GM21360 (cell line): ENCODE results near the gene SCYGR3.
A peak's percentile ranks its signal among the peaks of the same experiment; 100 is the strongest.

ENCODE experiments used
- ATAC-seq: cut with Tn5 transposase; IDR thresholded peaks from one replicate; pipeline ENCODE4 v1.9.1; 2021; ENCODE audit warnings: mild to moderate bottlenecking, moderate library complexity; ENCODE audit not compliant: unreplicated experiment

Gene SCYGR3, protein sequence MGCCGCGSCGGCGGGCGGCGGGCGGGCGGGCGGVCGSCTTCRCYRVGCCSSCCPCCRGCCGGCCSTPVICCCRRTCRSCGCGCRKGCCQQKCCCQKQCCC

DNA sequence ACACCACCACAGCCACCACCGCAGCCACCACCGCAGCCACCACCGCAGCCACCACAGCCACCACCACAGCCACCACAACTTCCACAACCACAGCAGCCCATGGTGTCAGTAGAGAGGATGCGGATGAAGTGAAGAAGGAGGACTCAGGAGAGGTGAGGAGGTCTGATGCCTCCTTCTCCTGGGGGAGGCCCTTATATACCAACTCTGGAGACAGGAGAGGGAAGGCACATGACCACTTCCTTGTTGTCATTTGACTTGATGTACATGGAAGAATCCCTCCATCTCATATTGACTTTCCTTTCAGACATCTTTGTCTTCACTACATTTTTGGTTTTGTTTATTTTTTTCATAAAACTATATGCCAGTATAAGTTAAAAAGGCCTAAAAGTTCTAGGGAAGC is at the start of gene SCYGR3:
Gene SCYGR3 (minus strand): TSS at position 101 of the 400 bp plus-strand sequence. CDS start 0 bp downstream, at position 101.
- ATAC-seq, result no peak

DNA sequence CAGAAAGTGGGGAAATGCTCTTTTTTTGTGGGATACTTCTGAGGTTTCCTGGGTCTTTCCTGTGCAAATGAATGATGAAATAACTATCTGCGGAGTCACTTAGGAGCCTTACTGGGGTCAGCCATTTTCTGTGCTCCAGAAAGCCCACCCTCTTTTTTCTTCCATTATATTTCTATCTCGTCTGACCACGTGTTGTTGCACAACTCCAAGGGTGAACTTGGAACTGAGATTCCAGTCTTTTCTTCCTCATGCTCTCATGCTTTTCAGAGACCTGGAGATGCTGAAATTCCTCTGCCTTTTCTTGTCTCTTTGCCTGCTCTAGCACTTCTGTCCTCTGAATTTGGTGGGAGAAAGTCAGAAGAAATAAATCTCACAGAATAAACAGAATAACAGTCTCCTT is 47.2 kb upstream of the SCYGR3 start:
- no peak for ATAC-seq

DNA sequence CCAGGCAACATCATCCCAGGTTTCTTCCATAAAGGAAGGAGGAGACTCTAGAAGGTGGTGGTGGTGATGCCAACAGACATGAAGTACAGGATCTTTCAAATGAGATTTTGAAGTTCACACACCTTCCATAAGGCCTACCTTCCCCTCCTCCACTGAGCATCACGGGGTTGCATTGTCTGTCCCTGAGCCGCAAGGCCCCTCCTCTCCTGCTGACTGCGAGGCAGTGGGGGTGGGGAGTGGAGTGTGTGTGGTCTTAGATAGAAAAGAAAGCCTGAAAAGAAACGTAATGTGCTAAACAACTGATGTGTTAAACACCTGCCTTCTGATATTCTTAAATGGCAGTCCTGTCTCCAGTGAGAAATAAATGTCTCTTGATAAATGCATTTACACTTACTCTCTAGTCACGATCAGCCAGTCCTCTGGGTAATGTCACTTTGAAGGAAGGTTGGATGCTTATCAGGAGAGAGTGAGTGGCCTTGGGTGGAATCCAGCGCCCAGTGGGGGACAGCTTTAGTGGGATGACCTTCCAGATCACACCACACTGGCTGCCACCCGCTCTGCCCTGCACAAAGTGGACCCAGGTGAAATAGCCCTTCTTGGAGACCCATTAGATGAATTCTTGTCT is 46.5 kb upstream of the SCYGR3 start:
- ATAC-seq, result no peak

DNA sequence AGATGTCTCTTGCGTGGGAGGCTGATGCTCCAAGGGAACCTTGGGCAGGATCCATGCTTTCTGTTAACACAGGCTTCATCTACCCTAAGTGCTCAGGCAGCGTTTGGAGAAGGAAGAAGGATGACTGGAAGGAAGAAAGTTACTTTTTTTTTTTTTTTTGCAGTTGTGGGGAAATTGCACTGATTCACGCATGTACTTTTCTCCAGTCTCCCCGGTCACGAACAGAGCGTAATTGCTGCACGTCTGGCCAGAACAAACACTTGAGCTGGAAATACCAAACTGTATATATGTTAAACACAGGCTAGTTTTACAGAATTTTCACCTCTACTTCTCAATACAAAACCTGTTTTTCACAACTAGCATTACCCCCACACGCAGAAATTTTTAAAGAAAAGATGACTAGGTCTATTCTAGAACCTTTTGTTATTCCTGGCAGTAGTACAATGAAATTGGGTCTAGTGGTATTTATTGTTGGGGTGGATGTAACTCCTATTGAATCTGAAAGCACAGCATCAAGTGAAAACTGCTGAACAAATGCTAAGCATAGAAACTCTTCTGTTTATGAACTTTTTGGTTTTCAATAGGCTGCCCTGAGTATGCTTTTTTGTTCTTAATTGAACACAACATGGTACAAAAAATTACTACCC is 42.7 kb upstream of the SCYGR3 start:
- ATAC-seq, result no peak

DNA sequence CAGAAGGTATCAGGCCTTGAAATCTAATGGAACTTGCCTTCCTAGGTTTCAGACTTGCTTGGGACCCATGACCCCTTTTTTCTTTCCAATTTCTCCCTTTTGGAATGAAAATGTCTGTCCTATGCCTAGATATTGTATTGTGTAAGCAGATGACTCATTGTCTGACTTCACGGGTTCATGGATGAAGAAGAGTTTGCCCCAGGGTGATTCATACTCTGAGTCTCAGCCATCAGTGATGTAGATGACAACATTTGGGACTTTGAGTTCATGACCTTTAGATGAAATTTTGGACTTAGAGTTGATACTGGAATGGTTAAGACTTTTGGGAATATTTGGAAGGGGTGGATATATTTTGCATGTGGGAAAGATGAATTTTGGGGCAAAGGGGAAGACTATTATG is 40.8 kb upstream of the SCYGR3 start:
- no peak for ATAC-seq

DNA sequence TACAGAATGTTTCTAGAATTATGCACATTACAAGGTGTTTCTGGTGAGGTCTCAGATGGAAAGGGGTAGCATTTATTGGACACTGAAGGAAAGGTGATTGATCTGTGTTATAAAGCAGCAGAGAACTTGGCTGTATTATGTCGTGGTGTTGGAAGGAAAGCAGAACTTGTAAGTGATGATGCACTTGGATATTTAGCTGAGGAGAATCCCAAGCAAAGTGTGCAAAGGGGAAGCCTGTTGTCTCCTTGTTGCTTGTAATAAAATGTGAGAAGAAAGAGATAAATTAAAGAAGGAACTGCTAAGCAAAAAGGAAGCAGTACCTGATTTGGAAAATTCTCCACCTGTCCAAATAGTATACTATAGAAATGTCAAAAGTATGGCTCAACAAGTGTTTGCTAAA is 39.8 kb upstream of the SCYGR3 start:
- no peak for ATAC-seq

DNA sequence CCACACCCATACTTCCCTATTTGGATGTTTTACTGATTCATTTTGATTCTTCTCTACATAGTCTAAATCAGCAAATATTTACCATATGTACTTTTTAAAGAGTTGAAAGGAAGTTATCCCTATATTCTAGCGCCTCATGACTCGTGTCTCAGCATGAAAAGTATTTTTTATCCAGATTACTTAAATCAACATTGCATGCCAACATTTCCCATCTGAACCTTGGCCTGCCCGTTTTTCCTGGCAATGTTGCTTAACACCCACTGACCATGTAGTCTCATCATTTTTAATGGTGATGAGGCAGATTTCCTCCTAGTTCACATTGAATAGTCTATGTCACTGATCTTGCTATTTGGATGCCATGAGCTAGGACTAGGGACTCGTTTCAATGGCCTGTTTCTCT is 38.8 kb upstream of the SCYGR3 start:
- ATAC-seq, result no peak

DNA sequence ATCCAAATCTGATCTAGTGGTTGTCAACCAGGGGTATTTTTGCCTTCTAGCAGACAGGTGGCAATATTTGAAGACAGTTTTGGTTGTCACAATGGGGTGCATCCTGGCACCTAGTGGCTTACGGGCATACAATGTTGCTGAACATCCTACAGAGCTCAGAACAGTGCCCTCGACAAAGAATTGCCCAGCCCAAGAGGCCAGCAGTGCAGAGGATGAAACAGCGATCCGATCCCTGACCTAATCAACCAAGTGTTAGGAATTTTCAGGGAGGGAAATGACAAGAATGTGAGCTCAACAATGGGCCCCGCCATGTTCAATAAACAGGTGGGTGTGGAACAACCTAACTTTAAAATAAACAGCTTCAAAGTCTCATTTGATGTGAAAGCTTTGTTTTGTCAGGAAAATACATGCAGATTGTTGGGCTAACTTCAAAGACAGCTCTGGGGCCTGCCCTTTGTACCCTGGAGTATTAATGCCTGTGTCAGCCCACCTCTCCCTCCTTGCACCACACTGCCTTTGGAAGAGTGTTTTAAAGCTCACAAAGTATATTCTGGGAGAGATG is 29.4 kb upstream of the SCYGR3 start:
- ATAC-seq, result no peak

DNA sequence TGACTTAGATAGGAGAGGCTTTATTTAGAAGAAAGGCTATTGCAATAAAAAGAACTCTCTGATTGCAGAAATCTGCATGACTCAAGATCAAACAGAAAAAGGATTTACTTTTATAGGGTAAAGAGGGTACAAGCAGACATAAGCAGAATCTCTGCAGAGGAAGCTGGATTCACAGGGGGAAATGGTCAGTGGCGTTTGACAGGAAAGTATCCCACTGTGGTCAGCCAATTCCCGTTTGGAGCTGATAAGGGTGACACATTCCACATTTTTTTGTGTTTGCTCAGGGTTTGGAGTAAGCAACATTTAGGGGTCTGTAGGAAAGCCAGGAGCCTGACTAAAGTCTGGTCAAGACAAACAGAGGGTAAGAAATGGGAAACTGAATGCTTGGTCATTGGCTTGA is 28.0 kb upstream of the SCYGR3 start:
- no peak for ATAC-seq

DNA sequence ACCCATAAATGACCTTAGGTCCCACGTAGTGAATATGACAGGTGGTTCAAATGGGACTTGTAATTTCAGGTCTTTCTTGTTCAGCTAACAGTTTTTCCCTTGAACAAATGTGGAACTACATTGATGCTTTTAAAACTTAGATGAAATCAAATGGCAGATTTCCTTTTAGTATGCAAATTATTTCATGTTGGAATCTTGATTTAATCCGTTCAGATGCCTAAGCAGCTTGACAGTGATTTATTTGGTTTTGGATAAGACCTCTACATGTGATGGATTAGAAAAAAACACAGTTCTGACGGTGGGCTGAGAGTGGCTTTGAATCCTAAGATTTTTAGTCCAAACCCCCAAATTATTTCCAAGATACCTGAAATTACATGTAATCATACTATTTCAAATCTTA is 19.6 kb upstream of the SCYGR3 start:
- ATAC-seq, result no peak

DNA sequence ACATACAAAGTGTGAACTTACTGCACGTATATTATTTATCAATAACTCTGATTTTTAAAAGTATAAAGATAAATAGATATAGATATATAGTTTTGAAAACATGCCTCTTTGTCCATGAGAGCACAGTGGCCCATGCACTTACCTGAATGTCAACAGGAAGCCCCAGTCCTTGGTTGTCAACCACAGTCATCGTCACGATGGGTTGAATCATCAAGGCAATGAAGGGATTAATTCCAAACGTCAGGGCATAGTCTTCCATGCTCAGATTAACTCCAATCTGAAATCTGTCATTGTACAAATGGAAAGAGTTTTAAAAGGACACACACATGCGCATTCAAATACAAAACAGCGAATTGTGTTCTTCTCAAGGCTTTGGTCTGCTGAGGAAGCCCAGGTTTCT is 18.2 kb upstream of the SCYGR3 start:
- ATAC-seq, result no peak

DNA sequence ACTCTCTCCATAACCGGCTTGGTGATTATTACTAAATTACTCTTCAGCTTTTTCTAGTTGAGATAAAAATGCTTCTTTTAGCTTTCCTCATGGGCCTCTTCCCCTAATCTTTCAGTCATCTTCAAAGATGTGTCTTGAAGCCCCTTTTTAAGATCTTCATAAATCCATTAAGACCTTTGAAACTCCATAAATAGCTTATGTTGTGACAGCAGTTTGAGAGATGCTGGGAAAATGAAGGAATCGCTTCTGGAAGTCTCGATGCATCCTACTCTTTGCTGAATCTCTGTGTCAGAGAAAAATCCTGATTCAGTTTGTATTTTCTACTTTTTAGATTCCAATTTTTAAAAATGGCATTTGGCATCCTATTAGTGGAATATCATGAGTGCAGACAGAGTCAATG is 15.7 kb upstream of the SCYGR3 start:
- ATAC-seq, result no peak

DNA sequence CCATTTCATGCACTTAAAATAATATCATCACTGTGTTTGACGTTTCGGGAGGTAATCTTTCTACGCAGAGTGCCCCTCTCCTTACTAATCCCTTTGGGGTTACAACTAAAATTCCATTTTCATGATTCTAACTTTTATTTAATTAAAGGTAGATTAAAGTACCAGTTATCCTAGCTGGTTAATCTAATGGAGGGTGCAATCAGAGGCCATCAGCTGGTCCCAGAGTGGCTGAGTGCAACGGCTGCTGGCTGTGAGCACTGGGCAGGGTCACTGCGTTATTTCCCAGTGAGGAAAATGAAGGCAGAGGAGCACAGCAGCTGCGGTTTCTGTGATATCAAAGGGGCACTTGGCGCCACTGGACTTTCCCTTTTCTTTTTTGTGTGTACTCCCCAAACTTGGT is 14.8 kb upstream of the SCYGR3 start:
- ATAC-seq, result no peak

DNA sequence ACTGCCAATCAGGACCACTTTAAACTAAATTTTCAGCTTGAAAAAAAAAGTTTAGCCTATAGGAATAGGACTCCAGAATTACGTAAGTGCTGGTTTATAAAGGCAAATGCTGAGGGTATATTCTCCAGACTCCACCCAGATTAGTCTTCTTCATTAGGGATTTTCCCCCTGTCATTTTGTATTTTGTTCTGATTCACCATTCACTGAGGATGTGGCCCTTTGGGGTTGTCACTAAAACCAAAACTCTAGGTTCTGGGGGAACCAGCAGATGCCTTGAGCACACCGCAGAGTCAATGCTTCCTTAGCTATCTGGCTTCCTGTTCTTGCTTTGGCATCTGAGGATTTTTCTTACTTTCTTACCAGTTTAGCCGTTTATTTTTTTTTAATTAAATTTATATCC is 13.1 kb upstream of the SCYGR3 start:
- peak; percentile 99 for ATAC-seq

DNA sequence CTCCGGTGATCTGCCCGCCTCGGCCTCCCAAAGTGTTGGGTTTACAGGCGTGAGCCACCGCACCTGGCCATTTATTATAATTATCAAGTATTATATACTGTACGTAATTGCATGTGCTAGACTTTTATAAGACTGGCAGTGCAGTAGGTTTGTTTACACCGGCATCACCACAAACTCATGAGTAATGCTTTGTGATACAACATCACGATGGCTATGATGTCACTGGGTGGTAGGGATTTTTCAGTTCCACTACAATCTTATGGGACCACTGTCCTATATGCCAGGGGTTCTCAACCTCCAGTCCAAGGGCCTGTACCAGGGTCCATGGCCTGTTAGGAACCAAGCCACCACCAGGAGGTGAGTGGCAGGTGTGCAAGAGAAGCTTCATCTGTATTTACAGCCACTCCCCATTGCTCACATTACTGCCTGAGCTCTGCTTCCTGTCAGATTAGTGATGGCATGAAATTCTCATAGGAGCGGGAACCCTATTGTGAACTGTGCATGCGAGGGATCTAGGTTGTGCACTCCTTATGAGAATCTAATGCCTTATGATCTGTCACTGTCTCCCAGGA is 12.0 kb upstream of the SCYGR3 start:
- ATAC-seq, result no peak

DNA sequence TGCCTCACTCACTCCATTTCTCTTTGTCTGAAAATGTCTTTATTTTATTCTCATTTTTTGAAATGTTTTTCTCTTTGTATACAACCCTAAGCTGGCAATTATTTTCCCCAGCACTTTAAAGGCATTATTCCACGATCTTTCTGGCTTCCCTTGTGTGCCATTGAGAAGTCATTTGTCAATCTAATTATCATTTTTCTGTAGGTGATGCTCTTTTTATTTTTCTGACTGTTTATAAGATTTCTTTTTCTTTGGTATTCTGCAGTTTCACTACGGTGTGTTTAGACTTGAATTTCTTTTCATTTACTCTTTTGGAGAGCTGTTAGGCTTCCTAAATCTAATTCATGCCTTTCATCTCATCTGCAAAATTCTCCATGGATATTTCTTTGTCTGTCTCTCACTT is 10.8 kb upstream of the SCYGR3 start:
- ATAC-seq, result no peak

DNA sequence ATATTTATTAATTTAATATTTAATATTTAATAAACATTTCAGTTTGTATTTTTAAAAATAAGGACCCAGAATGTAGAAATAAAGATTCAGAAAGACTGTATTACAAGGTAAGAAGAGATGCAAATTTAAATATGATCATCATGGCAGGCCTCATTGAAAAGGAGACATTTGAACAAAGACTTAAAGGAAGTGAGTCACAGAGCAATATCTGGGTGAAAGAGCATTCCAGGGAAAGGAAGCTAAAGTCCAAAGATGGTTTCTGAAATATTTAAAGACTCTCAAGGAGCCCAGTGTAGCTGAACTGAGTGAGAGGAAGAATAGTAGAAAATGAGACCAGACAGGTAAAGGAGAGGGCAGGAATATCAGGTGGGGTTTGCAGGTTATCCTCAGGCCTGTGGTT is 8.6 kb upstream of the SCYGR3 start:
- ATAC-seq, result no peak

DNA sequence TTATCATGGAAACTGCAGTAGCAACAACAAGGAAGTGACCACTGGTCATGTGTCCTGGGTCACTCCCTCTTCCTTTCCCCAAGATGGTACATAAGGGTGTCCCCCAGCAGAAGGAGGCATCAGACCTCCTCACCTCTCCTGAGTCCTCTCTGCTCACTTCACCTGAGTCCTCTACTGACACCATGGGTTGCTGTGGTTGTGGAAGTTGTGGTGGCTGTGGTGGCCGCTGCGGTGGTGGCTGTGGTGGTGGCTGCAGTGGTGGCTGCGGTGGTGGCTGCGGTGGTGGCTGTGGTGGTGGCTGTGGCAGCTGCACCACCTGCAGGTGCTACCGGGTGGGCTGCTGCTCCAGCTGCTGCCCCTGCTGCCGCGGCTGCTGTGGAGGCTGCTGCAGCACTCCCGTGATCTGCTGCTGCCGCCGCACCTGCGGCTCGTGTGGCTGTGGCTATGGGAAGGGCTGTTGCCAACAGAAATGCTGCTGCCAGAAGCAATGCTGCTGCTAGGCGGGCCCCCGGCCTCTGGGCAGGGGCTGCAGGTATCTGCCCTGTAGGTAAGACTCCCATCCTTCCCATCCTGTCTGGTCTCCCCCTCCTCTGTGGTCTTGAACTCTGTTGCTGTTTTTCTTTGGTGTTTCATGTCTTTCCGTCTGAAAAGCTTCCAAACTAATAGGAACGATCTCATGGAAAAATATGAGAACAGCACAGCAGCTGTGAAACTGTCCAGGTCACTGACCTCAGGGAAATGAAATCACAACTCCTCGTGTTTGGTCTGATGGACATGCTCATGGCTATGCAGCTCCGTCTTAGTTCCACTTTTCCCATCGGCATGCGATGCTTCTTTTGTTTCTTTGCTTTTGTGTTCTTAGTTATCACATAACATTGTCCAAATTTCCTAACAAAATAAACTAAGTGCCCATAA is 2.9 kb upstream of the SCYGR3 start, which contains the start of gene SCYGR4:
Gene SCYGR4 (plus strand): TSS at position 183 of the 915 bp plus-strand sequence. CDS start 0 bp downstream, at position 183.
- ATAC-seq, result no peak

DNA sequence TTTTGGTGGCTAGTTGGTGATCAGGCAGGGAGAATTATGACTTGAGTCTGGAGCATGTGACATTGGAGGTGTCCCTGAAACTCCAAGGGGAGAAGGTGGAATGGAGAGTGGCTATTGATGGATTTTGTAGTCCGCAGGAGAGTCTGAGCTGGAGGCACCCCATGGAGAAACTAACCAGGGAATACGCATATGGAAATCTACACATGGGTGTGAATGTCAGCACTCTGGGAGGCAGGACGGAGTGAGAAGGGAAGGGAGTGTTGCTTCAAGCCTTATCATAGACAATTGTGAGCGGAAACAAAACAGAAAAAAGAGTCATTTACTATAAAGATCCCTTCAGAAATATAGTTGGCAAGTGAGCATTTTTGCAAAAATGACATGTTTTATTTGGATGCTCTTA is 2.0 kb upstream of the SCYGR3 start:
- ATAC-seq, result no peak

DNA sequence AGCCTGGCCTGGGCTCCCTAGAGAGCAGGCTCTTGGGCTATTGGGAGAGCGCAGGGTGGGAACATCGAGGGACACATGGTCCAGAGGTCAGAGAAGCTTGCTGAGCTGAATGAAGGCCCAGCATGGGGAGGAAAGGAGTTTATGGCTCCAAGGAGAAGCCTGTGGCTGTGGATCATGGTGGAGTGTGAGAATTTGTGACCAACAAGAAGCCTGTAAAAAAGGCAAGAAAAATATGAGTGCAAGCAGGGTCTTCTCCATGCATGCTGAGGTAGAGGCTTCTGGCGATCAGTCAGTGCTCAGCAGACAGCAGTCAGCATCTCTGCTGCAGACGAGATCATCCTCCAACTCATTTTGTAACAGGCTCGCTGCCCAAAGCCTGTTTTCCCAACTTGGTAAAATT is 1.3 kb upstream of the SCYGR3 start:
- ATAC-seq, result no peak

DNA sequence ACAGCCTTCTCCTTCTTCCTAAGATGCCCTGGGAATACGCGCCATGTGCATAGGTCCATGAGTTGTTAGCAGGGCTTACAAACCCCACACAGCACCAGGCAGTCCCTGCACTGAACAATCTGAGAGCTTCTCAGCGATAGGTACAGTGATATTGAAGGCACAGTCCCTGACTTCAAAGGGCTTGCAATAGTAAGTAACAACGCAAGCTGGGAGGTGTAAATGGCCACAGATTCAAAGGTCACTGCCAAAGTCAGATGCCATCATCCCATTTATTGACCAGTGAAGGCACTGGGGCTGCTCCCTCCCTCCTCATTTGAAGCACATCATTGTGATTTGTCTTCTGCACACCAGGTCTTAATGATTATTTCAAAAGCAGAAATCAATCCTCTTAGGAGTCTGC is 541 bp upstream of the SCYGR3 start:
- ATAC-seq, result no peak
